Peyer's patch (tissue), 4 donors: Measurements from ENCODE around the gene ZNF484.

Experiments
- CTCF ChIP-seq, 6 experiments: fragments of 450-650 bp in 4 of 6; fragments of 200-600 bp in 2 of 6; sonication (generic) in 1 of 6; IDR thresholded peaks; one replicate each; pipeline ENCODE4 v1.5.1; 2017 to 2019; ENCODE audit warnings: antibody characterized with exemption in 6 of 6, mild to moderate bottlenecking in 3 of 6, moderate library complexity in 1 of 6
- POLR2A ChIP-seq, 2 donors: fragments of 450-650 bp; IDR thresholded peaks; one replicate each; pipeline ENCODE4 v1.5.1; 2017; ENCODE audit warnings: antibody characterized with exemption in 2 of 2, mild to moderate bottlenecking in 2 of 2, moderate library complexity in 2 of 2

DNA sequence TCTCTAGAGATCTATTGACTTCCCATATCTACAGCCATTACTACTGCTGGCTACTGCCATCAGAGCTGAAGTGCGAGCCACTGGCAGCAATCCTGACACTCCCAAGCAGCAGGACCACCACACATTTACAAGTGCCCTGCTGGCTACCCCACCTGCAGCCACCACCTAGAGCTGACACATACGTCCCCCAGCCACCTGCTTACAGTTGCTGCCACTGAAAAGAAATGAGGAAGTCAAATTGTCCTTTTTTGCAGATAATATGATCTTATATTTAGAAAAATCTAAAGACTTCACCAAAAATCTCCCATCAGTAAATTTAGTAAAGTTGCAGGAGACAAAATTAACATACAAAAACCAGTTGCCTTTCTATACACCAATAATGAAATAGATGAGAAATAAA is 48.4 kb downstream of the ZNF484 start:
- TF ChIP-seq POLR2A (IDR thresholded peaks at IDR 0.05) (no peak), CTCF (IDR thresholded peaks at IDR 0.05) (no peak)
